ENCODE data around the gene NCAM2. TPM values are rescaled to one million over a fixed set of nuclear protein-coding genes. Genes with fewer than 3 reads are reported as not detected.
A peak's percentile ranks its signal among the peaks of the same experiment; 100 is the strongest.

The NCAM2 gene
- total RNA-seq, 4 donors from 2014 or later: 0.46 to 2.9 (median 1.3) TPM

- no peaks in the 10 kb centered on the region for H3K36me3 ChIP-seq
- no peak overlapping the region for H3K4me3 ChIP-seq (replicated peaks in 1 of 3)
- H3K4me1 ChIP-seq: no peaks in the 10 kb centered on the region
- no peaks in the 10 kb centered on the region for H3K27me3 ChIP-seq
- no peak overlapping the region for H3K27ac ChIP-seq
- intact Hi-C loops (cut with DNase I): no loop called here
- TF ChIP-seq POLR2A (IDR thresholded peaks at IDR 0.05): no peak
- TF ChIP-seq CTCF (IDR thresholded peaks at IDR 0.05): no peak
- 89 to 96% methylated on average over 3 of the region's 3 CpGs for WGBS, 2 donors
- no peaks in the 10 kb centered on the region for H3K9me3 ChIP-seq
- DNase-seq: no peak
Observed at GRCh38 chr21:21439761-21440160, 441.6 kb downstream of the NCAM2 start.

DNA sequence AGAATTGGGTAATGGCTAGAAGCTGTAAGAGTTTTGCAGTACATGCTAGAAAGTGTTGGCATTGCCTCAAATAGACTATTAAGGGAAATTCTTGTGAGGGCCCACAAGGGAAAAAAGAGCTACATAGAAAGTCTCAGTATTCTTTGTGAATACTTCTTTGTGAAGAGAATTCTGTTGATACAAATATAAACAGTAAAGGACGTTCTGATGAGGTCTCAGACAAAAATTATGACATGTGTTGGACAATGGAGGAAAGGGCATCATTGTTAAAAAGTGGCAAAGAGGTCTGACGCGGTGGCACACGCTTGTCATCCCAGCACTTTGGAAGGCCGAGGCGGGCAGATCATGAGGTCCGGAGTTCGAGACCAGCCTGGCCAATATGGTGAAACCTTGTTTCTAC, 458.9 kb downstream of the NCAM2 start:
- no peak for DNase-seq
- Histone ChIP-seq H3K9me3 (no peaks in the 10 kb centered on the region), H3K27ac (no peak overlapping the region), H3K4me3 (replicated peaks in 1 of 3) (no peak overlapping the region), H3K27me3 (no peaks in the 10 kb centered on the region), H3K36me3 (no peaks in the 10 kb centered on the region), H3K4me1 (no peaks in the 10 kb centered on the region)
- TF ChIP-seq CTCF (IDR thresholded peaks at IDR 0.05): no peak
- no peak for TF ChIP-seq POLR2A (IDR thresholded peaks at IDR 0.05)
- WGBS, 2 donors: 90 to 92% methylated on average over 8 of the region's 8 CpGs
- intact Hi-C loops (cut with DNase I): no loop called here

GRCh38 chr21:21458124-21458631, 460.0 kb downstream of the NCAM2 start:
- no peaks in the 10 kb centered on the region for H3K36me3 ChIP-seq
- H3K27me3 ChIP-seq: no peaks in the 10 kb centered on the region
- DNase-seq: no peak
- H3K9me3 ChIP-seq: no peaks in the 10 kb centered on the region
- intact Hi-C loops (cut with DNase I): no loop called here
- 78 to 88% methylated on average over 6 to 8 of the region's 8 CpGs for WGBS, 2 donors
- H3K27ac ChIP-seq: no peak overlapping the region
- H3K4me1 ChIP-seq: no peaks in the 10 kb centered on the region
- H3K4me3 ChIP-seq (replicated peaks in 1 of 3): no peak overlapping the region
- TF ChIP-seq POLR2A (IDR thresholded peaks at IDR 0.05) (no peak), CTCF (IDR thresholded peaks at IDR 0.05) (no peak)

DNA sequence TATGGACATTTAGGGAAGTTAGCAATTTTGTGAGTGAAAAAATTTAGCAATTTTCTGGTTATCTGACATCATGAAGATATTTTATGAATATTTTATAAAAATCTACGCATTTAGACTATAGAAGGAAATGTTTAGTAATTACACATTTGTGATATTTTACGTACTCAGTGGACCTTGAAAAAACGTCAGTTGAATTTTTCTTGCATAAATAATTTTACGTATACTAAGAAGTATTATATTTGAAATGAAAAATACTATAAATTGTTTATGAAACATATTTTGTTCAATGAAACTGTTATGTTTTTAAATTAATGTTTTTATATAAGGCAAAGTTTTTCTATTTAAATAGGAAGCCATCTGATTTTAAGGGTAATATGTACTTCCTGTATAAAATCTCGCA, 462.8 kb downstream of the NCAM2 start:
- TF ChIP-seq POLR2A (IDR thresholded peaks at IDR 0.05) (no peak), CTCF (IDR thresholded peaks at IDR 0.05) (no peak)
- DNase-seq: no peak
- Histone ChIP-seq H3K27ac (no peak overlapping the region), H3K9me3 (no peaks in the 10 kb centered on the region), H3K27me3 (no peaks in the 10 kb centered on the region), H3K4me3 (replicated peaks in 1 of 3) (no peak overlapping the region), H3K36me3 (no peaks in the 10 kb centered on the region), H3K4me1 (no peaks in the 10 kb centered on the region)
- 88 to 90% methylated on average over 5 of the region's 5 CpGs for WGBS, 2 donors
- intact Hi-C loops (cut with DNase I): no loop called here

DNA sequence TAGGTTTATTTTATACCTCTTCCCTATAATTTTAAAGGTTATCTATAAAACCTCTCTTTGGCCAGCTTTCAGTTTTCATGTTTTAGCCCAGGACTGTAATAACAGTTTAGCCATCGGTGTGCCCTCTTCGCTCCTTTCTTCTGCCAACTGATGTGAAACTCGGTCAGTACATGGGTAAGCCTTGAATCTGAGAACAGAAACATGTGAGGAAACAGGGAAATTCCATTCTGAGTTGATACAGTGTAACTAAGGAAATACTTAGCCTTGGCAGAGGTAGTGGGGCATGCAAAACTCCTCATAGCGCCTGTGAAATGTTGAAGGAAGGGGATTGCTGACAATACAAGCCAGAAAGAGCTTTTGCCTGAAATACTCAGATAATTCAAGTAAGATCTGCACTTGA, 465.2 kb downstream of the NCAM2 start:
- 14 to 19% methylated on average over 4 of the region's 4 CpGs for WGBS, 2 donors

More for the DNA sequence above, 465.2 kb downstream of the NCAM2 start:
- TF ChIP-seq POLR2A (IDR thresholded peaks at IDR 0.05) (no peak), CTCF (IDR thresholded peaks at IDR 0.05) (no peak)
- Histone ChIP-seq H3K27me3 (no peaks in the 10 kb centered on the region), H3K4me3 (replicated peaks in 1 of 3) (no peak overlapping the region), H3K4me1 (no peaks in the 10 kb centered on the region), H3K9me3 (no peaks in the 10 kb centered on the region), H3K36me3 (no peaks in the 10 kb centered on the region), H3K27ac (no peak overlapping the region)
- intact Hi-C loops (cut with DNase I): no loop called here
- DNase-seq: peak; percentile 7 to 12

Data from thyroid gland (tissue), 4 donors.